ENCODE measurements around the gene ZMAT5. TPM values are rescaled to one million over a fixed set of nuclear protein-coding genes. Genes with fewer than 3 reads are reported as not detected.
"Not testable (repeated sequence)": the region's sequence is repeated elsewhere in the genome, so short reads cannot be mapped to it uniquely, and the experiment has no call there.

Gene ZMAT5
- total and polyA plus RNA-seq, 8 donors = 8.3 to 20.7 (median 11.3) TPM

- WGBS, 2 donors = 86 to 89% methylated on average over 7 of the region's 7 CpGs
- no peak overlapping the region for H3K4me3 ChIP-seq
- intact Hi-C loops (cut with DNase I) = no loop called here
- TF ChIP-seq CTCF (IDR thresholded peaks at IDR 0.05) = no peak
- H3K27me3 ChIP-seq = no peaks in the 10 kb centered on the region
- DNase-seq (no peak), ATAC-seq (no peak), FAIRE-seq (no peak)
- no peaks in the 10 kb centered on the region for H3K9me3 ChIP-seq
- H3K4me1 ChIP-seq = no peaks in the 10 kb centered on the region
- no peak overlapping the region for H3K27ac ChIP-seq
- no peaks in the 10 kb centered on the region for H3K36me3 ChIP-seq
Observed at GRCh38 chr22:29758068-29758622, 8.7 kb downstream of the ZMAT5 start.

GRCh38 chr22:29757096-29757495, 9.7 kb downstream of the ZMAT5 start:
- Histone ChIP-seq H3K36me3 (no peaks in the 10 kb centered on the region), H3K4me3 (no peak overlapping the region), H3K4me1 (no peaks in the 10 kb centered on the region), H3K27me3 (no peaks in the 10 kb centered on the region), H3K9me3 (no peaks in the 10 kb centered on the region), H3K27ac (no peak overlapping the region)
- DNase-seq = no peak
- no peak for FAIRE-seq
- ATAC-seq = no peak
- TF ChIP-seq CTCF (IDR thresholded peaks at IDR 0.05) = no peak
- intact Hi-C loops (cut with DNase I) = no loop called here
- WGBS, 2 donors = 89 to 91% methylated on average over 3 of the region's 3 CpGs

- no peak for DNase-seq
- 81 to 83% methylated on average over 7 of the region's 7 CpGs for WGBS, 2 donors
Observed at GRCh38 chr22:29756341-29756740, 10.5 kb downstream of the ZMAT5 start.

GRCh38 chr22:29755889-29756288, 10.9 kb downstream of the ZMAT5 start:
- intact Hi-C loops (cut with DNase I) = no loop called here
- H3K27ac ChIP-seq = no peak overlapping the region
- TF ChIP-seq CTCF (IDR thresholded peaks at IDR 0.05) = no peak
- ATAC-seq (no peak), DNase-seq (no peak), FAIRE-seq (no peak)
- 83 to 91% methylated on average over 9 of the region's 9 CpGs for WGBS, 2 donors
- H3K27me3 ChIP-seq = no peaks in the 10 kb centered on the region
- no peaks in the 10 kb centered on the region for H3K36me3 ChIP-seq
- no peaks in the 10 kb centered on the region for H3K4me1 ChIP-seq
- no peaks in the 10 kb centered on the region for H3K9me3 ChIP-seq
- no peak overlapping the region for H3K4me3 ChIP-seq

More at GRCh38 chr22:29756341-29756740, 10.5 kb downstream of the ZMAT5 start:
- Histone ChIP-seq H3K36me3 (no peaks in the 10 kb centered on the region), H3K4me1 (no peaks in the 10 kb centered on the region), H3K27ac (no peak overlapping the region), H3K9me3 (no peaks in the 10 kb centered on the region), H3K27me3 (no peaks in the 10 kb centered on the region), H3K4me3 (no peak overlapping the region)
- ATAC-seq (no peak), FAIRE-seq (no peak)
- no peak for TF ChIP-seq CTCF (IDR thresholded peaks at IDR 0.05)
- intact Hi-C loops (cut with DNase I) = no loop called here

GRCh38 chr22:29754658-29755395, 12.0 kb downstream of the ZMAT5 start:
- ATAC-seq; intact Hi-C loops (cut with DNase I): not testable (repeated sequence)
- 93% methylated on average over 11 of the region's 11 CpGs for WGBS, 2 donors

More at GRCh38 chr22:29754658-29755395, 12.0 kb downstream of the ZMAT5 start:
- H3K4me1 ChIP-seq, H3K27ac ChIP-seq, H3K36me3 ChIP-seq, H3K27me3 ChIP-seq, H3K9me3 ChIP-seq, FAIRE-seq, DNase-seq, H3K4me3 ChIP-seq: not testable (repeated sequence)
